CD4-positive, alpha-beta T cell treated with Interleukin-6 at 100 ng/mL for 8 hours (primary cell): Measurements from ENCODE around the gene MRGPRF.
A peak's percentile ranks its signal among the peaks of the same experiment; 100 is the strongest.
"Not testable (repeated sequence)": the region's sequence is repeated elsewhere in the genome, so short reads cannot be mapped to it uniquely, and the experiment has no call there.

Experiments used
- DNase-seq: peaks from one replicate; pipeline ENCODE4 v3.0.0-alpha.2; 2020; ENCODE audit warnings: mixed read lengths, low spot score

Gene MRGPRF

DNA sequence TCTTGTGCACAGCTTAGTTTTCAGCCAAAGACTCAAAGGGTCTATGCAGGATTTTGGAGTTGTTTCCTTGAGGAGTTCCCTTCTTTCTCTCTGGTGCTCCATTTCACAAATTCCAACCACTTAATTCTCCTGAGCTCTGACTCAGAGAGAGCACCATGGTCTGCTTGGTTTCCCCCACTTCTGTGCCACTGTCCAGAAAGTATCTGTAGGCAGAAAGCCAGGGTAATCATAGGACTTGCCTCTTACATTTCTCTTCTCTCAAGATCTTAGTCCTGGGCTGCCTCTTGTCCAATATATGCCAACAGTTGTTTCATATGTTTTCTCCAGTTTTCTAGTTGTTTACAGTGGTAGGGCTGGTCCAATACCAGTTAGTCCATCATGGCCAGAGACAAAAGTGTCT lies 25.8 kb downstream of the MRGPRF start:
- no peak for DNase-seq

DNA sequence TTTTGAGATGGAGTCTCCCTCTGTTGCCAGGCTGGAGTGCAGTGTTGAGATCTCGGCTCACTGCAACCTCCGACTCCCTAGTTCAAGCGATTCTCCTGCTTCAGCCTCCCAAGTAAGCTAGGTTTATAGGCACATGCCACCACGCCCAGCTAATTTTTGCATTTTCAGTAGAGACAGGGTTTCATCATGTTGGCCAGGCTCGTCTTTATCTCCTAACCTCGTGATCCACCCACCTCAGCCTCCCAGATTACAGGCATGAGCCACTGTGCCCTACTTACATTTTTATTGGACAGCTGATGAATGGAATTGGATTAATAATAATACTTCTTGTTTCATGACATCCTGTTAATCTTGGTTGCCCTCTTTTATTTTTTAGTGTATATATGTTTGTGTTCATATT lies 29.2 kb downstream of the MRGPRF start:
- DNase-seq: no peak

DNA sequence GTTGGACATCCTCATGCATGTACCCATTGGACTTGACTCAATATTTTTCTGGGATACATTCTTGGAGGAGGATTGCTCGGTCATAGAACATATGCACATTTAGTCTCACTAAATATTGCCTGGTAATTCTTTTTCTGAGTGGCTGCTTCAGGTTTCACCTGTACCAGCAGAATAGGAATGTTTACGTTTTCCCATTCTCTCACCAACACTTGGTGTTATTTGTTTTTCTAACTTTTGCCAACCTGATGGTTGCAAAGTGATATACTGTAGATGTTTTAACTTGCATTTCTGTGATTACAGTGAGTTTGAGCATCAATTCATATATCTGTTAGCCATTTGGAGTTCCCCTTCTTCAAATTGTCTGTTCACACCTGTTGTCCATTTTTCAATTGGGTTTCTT lies 30.9 kb downstream of the MRGPRF start:
- DNase-seq: no peak

DNA sequence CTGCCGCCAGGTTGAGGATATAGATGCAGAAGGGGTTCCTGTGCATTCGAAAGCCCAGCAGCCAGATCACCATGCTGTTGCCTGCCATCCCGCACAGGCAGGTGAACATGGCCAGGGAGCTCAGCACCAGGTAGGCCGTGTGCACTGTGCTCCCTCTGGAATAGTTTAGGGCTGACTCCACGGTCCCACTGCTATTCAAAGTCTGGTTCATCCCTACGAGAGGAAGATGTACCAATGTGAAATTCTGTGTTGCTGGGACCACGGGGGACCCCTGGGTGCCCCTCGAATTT lies 32.3 kb downstream of the MRGPRF start, which contains the start of gene MRGPRD:
Gene MRGPRD, minus strand, starts transcription at position 211 of the 290 bp plus-strand sequence. Its CDS starts 0 bp downstream, at position 211.
- no peak for DNase-seq

DNA sequence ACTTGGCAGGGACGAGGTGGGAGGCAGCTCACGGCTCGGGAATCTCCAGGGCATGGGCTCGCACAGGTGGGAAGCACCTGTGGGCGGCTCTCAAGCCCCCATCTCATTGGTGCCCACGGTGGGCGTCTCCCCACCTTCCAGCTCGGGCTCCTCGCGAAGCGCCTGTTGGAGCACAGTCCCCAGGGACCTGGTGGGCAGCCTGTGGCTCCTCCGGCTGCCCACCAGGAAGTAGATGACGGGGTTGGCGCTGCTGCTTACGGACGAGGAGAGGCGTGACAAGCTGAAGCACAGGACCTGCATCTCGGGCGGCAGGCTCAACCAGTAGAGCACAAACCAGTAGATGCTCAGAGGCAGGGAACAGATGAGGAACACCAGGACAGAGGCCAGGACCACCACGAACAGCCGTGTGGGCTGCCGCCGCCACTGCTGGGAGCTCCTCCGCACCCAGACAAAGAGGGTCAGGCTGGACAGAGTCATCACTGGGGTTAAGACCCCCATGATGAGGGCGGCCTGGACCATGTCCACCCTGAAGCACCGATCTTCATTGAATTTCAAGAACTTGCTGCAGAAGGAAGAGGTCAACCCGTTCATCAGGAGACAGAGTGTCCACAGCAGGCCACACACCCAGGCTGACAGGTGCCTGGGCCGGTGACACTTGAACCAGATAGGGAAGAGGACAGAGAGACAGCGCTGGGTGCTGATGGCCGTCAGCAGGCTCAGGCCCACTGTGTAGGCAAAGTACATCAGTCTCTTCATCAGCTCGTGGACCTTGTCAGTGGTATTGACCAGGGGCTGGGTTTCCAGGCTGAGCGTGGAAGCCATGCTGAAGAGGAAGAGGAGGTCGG lies 32.9 kb downstream of the MRGPRF start:
- DNase-seq: no peak

DNA sequence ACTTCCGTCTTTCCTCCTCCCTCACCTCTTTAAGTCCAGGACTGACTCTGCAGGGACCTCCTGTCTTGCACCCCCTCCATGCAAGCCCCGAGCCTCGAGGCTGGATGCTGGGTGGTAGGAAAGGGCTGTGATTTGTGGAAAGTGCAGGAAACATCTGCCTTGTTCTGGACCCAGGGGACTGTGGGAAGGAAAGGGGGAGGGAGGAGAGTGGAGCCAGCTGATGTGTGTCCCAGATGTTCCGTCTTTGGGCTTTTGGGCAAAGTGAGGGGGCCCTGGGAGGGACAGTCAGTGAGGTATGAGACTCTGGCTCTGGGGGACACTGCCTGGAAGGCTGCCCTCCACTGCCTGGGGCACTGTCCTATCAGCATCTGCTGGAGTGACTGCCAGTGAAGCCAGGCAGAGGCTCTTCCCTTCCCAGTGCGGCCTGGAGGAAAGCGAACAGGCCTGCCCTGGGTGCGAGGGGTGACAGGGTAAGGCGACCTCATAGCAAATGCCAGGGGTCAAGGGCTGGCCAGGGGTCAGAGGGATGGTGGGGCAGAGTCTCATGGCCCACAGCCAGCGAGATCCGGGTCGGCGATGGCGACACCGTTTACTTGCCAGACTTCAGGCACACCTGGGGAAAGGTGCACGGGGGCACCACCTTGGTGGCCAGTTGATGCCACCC lies 34.0 kb downstream of the MRGPRF start:
- DNase-seq: no peak

DNA sequence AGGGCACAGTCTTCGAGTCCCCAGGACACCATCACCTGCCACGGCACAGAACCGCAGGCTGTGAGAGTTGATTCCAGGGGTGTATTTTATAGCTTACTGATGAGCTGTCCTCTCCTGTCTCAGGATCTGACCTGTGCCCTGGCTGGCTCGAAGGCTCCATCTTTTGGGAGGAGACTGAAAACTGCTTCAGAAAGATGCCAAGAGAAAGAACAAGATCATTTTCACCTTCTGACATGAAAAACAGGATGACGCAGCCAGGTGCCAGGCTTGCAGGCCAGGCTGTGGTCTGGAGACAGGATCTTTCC lies 34.5 kb downstream of the MRGPRF start:
- DNase-seq: no peak

DNA sequence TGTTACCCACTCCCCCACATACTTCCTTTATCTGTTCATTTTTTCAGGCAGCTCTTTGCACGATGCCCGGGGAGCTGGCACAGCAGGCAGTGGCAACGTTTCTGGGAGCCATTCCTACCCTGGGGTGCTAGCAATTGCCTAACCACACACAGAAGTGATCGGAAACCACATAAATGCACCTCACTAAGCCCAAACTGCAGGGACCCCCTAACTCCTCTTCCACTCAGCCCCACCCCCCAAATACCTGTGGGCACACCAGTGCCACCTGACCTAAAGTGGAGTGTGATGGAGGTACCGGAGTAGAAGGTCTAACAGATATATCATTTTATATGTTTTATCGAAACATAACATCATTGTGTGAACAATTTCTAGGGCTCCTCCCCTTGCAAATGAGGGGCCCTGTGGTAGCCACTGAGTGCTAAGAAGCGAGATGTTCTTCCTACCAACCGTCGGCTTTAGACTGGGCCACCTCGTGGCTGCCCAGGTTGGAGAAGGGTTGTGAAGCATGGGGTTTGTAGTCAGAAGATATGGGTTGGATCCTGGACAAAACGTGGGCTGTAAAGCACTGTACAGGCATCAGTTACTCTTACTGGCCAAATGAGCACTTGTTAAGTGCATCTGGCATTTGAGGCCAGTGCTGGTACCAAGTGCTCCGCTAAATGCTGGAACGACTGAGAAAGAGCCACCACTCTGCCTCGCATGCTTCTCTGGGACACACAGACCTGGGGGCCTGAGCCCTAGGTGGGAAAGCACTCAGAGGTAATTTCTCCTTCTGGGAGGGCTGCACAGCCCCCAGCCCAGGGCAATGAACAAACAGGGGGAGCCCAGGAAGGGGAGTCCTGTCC lies 35.0 kb downstream of the MRGPRF start:
- no peak for DNase-seq

DNA sequence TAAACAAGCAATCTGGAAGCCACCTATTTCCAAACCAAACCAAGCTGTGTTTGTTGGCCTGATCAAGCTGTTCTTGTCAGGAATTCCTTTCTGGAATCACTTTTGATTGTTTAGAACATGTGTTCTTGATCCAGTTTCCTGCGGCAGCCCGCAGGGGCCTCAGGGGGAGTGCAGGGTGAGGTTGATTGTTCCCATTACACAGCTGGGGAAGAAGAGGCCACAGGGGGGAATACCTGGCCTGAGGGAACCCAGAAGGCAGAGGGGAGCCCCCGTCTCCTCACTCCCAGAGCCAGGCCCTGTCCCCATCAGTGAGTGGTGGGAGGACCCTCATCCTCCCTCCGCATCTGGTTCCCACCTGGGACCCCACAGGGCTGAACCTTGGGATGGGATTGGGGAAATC lies 36.5 kb downstream of the MRGPRF start:
- DNase-seq: no peak

DNA sequence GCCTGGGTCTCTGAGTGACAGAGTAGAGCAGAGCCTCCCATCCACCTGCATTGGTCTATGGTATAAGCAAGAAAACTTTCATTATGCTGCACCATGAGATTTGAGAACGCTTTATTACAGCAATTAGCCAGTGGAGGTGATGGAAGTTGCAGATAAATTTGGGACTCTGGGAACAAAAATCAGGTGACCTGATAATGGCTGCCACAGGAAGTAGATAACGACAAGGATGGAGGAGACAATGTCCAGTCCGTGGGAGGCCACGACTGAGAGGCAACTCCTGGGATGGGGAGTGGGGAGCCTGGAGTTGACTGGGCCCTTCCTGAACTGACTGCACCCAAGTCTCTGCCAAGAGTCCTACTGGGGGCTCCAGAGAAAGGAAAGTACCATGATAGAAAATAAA lies 37.0 kb downstream of the MRGPRF start:
- DNase-seq: no peak

DNA sequence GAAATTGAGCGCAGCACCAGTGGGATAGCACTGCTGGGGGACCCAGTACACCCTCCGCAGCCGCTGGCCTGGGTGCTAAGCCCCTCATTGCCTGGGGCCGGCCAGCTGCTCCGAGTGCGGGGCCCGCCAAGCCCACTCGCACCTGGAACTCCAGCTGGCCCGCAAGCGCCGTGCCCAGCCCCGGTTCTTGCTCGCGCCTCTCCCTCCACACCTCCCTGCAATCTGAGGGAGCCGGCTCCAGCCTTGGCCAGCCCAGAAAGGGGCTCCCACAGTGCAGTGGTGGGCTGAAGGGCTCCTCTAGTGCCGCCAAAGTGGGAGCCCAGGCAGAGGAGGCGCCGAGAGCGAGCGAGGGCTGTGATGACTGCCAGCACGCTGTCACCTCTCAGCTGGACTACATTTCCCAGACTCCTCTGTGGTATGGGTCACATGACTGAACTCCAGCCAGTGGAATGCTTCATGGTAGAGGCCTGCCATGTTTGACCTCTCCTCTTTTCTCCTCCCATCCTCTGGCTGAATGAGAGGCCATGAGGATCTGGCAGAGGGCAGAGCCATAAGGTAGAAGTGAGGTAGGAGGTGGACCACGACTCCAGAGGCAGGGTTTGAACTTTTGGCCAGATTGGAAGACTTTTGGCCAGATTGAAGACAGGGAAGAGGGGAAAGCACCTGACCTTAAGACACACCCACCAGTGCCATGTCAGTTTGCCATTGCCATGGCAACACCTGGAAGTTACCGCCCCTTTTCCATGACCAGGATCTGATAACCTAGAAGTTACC lies 38.4 kb downstream of the MRGPRF start:
- no peak for DNase-seq

DNA sequence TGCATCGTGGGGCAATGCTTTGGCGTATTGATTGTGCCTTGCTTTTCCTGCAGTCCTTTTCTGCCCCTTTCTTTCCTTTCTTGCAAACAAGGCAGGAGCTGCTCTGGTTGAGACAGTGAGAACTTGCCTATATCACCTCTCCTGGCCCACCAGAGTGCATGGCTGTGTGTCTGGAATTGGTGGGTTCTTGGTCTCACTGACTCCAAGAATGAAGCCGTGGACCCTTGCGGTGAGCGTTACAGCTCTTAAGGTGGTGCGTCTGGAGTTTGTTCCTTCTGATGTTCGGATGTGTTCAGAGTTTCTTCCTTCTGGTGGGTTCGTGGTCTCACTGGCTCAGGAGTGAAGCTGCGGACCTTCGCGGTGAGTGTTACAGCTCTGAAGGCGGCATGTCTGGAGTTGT lies 39.3 kb downstream of the MRGPRF start:
- not testable (repeated sequence) for DNase-seq

DNA sequence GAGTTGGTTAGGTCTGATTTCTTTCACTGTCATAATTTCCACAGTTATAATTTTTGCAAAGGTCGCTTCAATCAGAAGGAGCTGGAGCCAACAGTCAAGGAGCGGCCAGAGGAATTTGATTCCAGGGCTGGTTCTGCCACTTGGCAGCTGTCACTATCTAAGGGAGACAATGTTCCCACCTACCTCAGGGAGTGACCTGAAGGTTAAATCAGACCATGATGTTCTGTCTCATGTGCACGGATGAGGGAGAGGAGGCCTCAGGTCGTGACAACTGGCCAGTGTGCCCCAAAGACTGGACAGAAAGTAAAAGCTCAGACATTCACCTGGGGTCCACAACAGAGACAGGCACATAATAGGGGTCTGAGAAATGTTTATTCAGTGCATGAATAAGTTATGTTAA lies 39.8 kb downstream of the MRGPRF start:
- no peak for DNase-seq

DNA sequence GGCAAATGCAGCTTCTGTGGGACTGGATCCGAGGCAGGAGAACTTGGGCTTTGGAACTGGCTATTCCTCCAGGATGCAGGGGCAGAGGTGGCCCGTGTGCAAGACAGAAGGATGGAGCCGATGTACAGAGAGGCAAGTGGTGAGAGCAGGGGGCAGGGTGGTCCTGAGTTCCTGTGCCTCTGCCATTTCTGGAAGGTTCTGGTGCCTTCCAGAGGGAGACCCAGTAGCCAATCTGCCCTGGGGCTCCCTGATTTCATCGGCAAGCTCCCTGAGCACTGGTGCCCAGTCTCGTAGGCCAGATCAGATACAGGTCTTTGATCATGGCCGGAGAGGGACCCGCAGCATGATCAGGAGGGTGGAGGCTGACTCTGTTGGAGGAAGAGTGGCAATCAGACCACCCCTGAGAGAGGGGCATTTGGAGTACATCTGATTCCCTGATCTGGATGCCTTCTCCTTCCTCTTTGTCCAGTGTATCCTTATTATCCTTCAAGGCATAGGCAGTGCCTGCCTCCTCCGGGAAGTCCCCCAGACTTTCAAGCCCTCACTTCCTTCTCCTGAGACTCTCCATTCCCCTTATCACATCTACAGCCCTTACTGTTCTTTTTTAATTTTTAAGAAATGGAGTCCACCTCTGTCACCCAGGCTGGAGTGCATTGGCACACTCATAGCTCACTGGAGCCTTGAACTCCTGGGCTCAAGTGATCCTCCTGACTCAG lies 42.0 kb downstream of the MRGPRF start:
- no peak for DNase-seq

DNA sequence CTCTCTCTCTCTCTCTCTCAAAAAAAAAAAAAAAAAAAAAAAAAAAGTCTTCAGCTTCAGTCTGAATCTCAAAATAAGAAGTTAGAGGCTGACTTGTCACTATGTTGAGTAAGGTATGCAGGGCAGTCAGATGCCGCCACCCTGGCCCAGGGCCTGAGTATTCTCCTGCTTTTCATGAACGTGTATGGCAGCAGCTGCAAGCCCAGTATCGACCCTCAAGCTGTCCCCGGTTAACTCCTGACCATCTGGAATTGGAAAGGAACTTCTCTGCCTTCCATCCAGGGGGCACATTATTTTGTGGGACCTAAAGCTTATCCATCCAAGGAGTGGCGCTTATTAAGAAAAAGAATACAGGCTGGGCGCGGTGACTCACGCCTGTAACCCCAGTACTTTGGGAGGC lies 43.7 kb downstream of the MRGPRF start:
- DNase-seq: no peak

DNA sequence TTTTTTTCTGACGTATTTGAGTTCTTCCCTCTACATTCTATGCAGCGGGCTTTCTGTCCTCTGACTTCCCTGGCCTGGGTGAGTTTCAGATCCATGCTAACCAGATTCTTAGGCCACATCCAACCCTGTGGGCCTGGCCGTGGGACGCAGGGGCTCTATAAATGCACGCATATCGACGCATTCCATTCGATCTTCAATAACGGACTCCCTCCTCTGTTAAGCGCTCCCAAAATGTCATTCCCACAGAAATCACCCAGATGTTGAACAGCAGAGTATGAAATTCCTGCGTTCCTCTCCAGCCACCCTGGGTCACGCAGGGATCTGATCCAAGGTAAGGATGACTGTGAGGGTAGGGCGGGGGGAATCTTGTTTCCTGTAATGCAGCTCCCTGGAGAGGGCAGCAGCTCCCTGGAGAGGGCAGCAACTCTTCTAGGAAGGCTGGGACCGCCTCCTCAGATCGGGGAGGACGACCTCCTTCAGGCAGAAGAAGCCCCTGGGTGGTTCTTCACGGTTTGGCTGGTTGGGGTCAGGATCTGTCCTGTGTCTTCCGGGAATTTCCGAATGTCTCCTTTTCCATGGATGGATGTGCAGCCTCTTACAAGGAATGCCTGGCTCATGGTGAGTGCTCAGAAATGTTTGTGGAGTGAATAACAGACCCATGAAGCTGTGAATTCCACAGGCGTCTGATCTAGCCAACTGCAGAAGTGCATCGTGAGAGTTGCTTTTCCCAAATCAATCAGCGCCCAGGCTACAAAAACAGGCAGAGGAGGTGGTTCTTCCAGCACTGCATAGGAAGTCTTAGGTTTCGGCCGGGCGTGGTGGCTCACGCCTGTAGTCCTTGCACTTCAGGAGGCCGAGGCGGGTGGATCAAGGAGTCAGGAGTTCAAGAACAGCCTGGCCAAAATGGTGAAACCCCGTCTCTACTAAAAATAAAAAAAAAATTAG lies 44.5 kb downstream of the MRGPRF start:
- DNase-seq: no peak

DNA sequence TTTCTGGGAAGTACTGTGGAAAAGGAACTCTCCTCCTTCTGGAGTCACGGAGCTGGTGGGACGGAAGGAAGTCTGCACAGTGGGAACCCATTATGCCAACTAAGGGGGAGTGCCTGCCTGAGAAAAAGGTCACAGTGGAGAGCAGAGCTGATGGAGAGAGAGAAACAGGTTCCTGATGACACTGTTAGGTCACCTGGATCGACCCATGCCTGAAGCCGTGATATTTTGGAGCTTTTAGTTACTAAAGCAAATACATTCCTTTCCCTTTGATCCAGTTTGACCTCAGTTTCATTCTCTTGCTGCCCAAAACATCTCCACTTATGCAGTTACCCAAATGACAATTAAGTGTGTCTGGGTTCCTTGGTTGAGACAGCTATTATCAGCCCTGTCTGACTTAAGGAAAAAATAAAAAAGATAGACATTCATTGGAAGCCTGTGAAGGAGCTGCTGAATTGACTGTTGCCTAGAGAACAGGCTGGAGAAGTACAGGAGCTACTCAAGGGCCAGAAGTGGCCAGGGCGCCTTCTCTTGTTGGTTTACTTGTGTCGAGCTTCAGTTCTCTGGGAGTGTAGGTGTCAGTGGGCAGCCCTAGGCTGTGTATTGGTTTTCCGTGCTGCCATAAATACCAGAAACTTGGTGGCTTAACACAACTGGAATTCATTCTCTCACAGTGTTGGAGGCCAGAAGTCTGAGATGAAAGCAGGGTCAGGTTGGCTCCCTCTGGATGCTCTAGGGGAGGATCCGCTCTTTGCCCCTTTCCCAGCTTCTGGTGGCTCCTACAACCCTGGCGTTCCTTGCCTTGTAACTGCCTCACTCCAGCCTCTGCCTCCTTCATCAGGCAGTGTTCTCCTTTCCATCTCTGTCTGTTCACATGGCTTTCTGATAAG lies 45.9 kb downstream of the MRGPRF start:
- DNase-seq: no peak

DNA sequence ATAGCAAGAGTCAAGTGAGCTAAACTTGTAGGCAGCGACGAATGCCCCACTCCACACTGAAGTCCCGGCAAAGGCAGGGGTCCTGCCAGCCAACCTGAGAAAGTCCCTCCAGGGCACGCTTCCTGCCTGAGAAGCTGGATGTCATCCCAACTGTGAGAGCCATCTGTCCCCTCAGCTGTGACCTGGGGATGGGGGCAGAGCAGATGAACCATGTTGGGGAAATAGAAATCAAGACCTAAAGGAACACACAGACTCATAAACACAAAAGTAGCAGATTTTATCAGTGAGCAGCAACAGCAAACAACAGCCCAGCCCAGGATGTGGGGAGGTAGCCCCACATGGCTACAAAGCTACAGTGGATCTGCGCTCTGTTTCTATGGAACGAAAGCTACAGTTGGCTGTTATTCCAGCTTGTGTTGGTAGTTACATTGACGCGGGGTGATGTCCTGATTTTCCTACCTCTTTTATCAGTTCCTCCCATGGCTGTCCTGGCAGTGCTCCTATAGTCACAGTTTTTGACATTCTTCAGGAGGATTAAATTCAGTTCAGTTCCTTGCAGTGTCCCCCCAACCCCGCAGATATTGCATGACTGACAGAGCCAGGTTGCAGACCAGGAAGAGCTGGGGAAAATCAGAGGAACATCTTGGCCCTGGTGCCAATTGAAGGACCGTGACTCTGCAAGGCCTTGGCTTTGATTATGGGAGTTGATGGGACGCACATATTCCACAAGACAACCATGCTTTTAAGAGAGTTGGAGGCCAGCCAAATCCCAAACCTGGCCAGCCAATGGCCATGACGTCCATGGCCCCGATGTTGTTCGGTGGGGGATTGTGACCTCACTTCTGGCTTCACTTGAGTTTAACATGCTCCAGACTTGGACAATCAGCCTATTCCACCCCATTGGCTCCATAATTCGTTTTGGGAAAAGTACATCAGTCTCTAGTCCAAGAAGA lies 46.9 kb downstream of the MRGPRF start:
- peak; percentile 28 for DNase-seq
